C4-2B (cell line): ENCODE results near the gene ANKRD6.
"Not testable (repeated sequence)": the region's sequence is repeated elsewhere in the genome, so short reads cannot be mapped to it uniquely, and the experiment has no call there.

Experiments used
- H3K27ac ChIP-seq: fragments of 450-650 bp; 2 replicates; pipeline ENCODE4 v1.5.1; 2017
- ZFX ChIP-seq: fragments of 450-650 bp; IDR thresholded peaks from 2 replicates; pipeline ENCODE4 v1.6.1; 2017
- TF ChIP-seq, protein P1 (sequence below): fragments of 450-650 bp; conservative IDR thresholded peaks from 2 replicates; pipeline ENCODE4 v1.5.1; 2017; ENCODE audit warnings: mild to moderate bottlenecking

The ANKRD6 gene

DNA sequence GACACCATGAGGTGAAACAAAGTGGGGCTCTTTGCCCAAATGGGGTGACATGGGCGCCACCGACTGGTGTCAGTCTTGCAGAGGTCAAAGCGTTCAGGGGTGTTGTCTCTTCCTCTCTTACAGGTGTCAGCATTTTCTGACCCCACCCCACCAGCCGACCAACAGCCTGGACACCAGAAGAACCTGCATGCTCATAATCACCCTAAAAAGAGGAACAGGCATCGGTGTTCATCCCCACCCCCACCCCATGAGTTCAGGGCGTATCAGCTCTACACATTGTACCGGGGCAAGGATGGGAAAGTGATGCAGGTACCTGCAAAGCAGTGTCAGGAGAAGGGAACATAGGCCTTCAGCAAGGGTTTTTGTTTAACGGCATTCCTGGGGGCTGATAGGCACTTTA lies 190.8 kb downstream of the ANKRD6 start:
- TF ChIP-seq, protein P1, sequence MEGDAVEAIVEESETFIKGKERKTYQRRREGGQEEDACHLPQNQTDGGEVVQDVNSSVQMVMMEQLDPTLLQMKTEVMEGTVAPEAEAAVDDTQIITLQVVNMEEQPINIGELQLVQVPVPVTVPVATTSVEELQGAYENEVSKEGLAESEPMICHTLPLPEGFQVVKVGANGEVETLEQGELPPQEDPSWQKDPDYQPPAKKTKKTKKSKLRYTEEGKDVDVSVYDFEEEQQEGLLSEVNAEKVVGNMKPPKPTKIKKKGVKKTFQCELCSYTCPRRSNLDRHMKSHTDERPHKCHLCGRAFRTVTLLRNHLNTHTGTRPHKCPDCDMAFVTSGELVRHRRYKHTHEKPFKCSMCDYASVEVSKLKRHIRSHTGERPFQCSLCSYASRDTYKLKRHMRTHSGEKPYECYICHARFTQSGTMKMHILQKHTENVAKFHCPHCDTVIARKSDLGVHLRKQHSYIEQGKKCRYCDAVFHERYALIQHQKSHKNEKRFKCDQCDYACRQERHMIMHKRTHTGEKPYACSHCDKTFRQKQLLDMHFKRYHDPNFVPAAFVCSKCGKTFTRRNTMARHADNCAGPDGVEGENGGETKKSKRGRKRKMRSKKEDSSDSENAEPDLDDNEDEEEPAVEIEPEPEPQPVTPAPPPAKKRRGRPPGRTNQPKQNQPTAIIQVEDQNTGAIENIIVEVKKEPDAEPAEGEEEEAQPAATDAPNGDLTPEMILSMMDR: no peak
- no peak for TF ChIP-seq ZFX

DNA sequence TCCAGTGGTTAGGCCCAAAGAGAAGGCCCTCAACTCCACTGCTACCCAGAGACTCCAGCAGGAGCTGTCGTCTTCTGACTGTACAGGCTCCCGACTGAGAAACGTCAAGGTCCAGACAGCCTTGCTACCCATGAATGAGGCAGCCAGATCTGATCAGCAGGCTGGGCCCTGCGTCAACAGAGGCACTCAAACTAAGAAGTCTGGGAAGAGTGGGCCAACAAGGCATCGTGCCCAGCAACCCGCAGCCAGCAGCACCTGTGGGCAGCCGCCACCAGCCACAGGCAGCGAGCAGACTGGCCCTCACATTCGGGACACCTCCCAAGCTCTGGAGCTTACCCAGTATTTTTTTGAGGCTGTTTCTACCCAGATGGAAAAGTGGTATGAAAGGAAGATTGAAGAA lies 197.5 kb downstream of the ANKRD6 start:
- H3K27ac ChIP-seq: no peak overlapping the region
- TF ChIP-seq, protein P1: no peak
- TF ChIP-seq ZFX: no peak

More for the DNA sequence above, 190.8 kb downstream of the ANKRD6 start:
- H3K27ac ChIP-seq: no peak overlapping the region

DNA sequence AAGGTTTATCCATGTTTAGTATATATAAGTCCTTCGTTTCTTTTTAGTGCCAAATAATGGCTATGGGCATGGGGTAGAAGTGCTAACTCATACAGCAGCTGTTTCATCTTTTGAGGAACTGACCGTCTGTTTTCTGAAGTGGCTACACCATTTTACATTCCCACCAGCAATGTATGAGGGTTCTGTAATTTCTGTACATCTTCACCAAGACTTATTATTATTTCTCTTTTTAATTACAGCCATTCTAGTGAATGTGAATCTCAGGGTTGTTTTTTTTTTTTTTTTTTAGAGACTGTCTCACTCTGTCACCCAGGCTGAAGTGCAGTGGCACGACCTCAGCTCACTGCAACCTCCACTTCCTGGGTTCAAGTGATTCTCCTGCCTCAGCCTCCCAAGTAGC lies 203.5 kb downstream of the ANKRD6 start:
- not testable (repeated sequence) for H3K27ac ChIP-seq

DNA sequence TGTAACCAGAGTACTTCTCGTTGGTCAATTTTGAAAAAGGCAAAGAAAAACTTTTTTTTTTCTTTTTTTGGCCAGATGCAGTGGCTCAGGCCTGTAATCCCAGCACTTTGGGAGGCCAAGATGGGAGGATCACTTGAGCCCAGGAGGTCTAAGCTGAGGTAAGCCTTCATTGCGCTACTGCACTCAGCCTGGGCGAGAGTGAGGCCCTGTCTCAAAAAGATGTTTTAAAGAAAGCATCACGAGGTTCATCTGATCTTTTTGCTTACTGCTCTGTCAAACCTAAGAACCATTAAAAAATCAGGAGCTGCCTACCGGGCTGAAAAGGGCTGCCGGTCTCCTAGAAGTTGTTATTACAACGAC lies 205.0 kb downstream of the ANKRD6 start:
- TF ChIP-seq, protein P1: no peak
- no peak for TF ChIP-seq ZFX
- peak overlapping the region; percentile 82 for H3K27ac ChIP-seq

DNA sequence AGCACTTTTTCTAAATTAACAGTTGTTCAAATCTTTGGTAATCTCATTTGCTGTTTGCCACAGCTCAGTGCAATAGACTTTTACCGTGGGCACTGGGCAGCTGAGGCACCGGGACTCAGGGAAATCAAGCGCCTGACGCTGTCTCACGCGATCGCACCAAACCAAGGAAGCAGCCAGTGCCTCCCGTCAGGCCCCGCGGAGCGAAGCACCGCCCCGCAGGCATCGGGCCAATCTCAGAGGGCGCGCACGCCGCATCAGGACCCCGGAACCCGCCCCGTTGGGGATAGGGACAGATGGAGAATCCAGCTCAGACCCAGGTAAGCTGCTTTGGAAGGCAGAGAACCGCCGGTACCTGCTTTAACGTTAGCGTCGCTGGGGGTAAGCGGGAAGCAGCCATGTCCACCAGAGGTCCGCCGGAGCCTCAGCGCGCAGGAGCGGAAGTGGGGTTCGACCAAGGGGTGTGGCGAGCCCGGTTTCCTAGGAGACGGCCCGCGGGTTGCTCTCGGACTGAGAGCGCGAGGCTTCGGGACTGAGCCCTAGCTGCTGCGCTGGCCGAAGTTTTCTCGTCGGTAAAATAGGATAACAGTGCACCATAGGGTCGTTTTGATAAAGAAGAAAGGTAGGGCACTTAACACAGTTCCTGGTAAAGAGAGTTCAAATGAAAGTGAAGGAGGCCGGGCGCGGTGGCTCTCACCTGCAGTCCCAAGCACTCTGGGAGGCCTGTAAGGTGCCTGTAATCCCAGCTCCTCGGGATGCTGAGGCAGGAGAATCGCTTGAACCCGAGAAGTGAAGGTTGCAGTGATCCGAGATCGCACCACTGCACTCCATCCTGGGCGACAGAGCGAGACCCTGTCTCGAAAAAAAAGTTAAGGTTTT lies 205.6 kb downstream of the ANKRD6 start, which contains the start of gene LYRM2:
LYRM2 (minus strand) TSS at position 428 of the 876 bp plus-strand sequence; CDS start at position 397, 31 bp downstream.
- TF ChIP-seq ZFX: no peak
- TF ChIP-seq, protein P1: no peak
- H3K27ac ChIP-seq: peak within 1 kb of the TSS; percentile 82

DNA sequence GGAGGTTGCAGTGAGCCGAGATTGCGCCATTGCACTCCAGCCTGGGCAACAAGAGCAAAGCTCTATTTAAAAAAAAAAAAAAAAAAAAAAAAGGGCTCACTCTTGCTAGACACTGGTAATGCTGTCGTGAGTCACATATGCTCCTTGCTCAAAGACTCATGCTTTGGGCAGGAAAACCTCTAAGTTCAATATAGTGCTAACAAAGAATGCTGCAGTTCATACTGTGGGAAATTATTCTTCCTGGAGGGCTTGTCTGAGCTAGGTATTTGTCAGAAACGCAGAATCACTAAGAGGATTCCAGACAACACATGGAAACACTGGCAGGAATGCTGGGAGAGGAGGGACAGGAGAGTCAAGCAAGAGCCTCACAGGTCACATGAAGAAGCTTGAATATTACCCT lies 207.9 kb downstream of the ANKRD6 start:
- H3K27ac ChIP-seq: no peak overlapping the region
- TF ChIP-seq, protein P1: no peak

DNA sequence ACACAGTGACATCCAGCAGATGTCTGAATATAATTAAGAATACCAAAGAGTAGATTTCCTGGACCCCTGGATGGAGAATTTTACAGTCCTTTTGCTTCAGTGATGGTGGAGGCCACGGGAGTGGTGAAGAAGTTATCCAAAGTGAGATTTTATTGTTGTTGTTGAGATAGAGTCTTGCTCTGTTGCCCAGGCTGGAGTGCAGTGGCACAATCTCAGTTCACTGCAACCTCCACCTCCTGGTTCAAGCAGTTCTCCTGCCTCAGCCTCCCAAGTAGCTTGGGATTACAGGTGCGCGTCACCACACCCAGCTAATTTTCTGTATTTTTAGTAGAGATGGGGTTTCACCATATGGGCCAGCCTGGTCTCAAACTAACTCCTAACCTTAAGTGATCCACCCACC lies 208.6 kb downstream of the ANKRD6 start:
- H3K27ac ChIP-seq: not testable (repeated sequence)

DNA sequence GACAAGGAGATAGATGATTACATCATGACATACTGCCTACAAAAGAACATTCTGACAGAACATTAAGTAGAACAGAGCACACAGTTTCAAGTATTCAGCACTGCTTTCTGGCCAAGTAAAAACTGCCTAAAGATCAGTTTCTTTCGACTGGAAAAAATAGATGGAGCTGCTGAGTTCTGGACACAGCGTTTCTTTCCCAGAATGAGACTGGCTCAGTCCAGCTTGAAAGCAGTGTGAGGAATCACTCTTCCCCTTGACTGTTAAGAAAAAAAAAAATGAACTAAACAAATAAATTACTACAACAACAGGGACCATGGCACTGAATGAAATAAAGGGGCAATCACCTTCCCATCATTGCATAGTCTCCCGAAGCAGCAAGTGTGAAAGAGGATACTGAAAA lies 210.0 kb downstream of the ANKRD6 start:
- no peak for TF ChIP-seq ZFX
- H3K27ac ChIP-seq: no peak overlapping the region

DNA sequence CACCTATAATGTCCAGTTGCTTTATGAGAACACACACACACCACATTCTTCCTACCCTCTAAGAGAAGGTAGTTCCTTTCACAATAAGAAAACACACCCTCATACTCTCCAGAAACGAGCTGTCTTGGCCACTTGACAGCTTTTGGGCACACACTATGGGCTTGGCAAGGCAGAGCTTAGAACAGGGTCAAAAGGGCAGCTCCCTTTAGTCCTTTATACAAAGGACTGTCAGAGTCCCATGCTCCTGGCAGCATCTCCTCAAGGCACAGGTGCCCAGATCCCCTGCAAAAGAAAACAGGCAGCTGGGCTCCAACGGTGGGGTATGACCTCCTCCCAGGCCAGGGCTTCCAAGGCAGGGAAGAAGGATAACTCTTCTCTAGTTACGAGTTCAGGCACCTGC lies 210.5 kb downstream of the ANKRD6 start:
- no peak overlapping the region for H3K27ac ChIP-seq

More for the DNA sequence above, 210.5 kb downstream of the ANKRD6 start:
- TF ChIP-seq, protein P1: no peak
- TF ChIP-seq ZFX: no peak
